ENCODE measurements around the gene MSI2.

- no peak for TF ChIP-seq CTCF (IDR thresholded peaks at IDR 0.05; ENCODE audit: low read depth, low read length, poor library complexity, severe bottlenecking)
- TF ChIP-seq EZH2phosphoT487 (IDR thresholded peaks at IDR 0.05; ENCODE audit: borderline replicate concordance, low read length) = no peak
Observed at GRCh38 chr17:57408071-57408811, 151.9 kb downstream of the MSI2 start.

All from DOHH2 (cell line).